Endodermal cell (in vitro differentiated cells): ENCODE measurements around the gene UXT. TPM values are rescaled to one million over a fixed set of nuclear protein-coding genes. Genes with fewer than 3 reads are reported as not detected.

Source experiments
- DNase-seq: peaks from one replicate; pipeline ENCODE4 v3.0.0-alpha.2; 2017
- H3K27ac ChIP-seq: 2 replicates; pipeline ENCODE4 v1.5.1; 2013; ENCODE audit warnings: mild to moderate bottlenecking, low read depth, low read length, moderate library complexity
- H3K27me3 ChIP-seq: 2 replicates; pipeline ENCODE4 v1.6.1; 2013; ENCODE audit warnings: mild to moderate bottlenecking, low read length, moderate library complexity; ENCODE audit not compliant: insufficient read depth, control insufficient read depth, poor library complexity, severe bottlenecking
- H3K36me3 ChIP-seq: 2 replicates; pipeline ENCODE4 v1.7.0; 2013; ENCODE audit warnings: mild to moderate bottlenecking, low read length, moderate library complexity; ENCODE audit not compliant: control insufficient read depth, insufficient read depth
- H3K4me1 ChIP-seq: one replicate; pipeline ENCODE4 v1.7.0; 2013; ENCODE audit warnings: low read length; ENCODE audit not compliant: control insufficient read depth, insufficient read depth
- H3K4me3 ChIP-seq: 2 replicates; pipeline ENCODE4 v1.5.1; 2013; ENCODE audit warnings: mild to moderate bottlenecking, low read length, moderate library complexity
- H3K9ac ChIP-seq: 2 replicates; pipeline ENCODE4 v1.6.1; 2013; ENCODE audit warnings: mild to moderate bottlenecking, low read length, moderate library complexity; ENCODE audit not compliant: poor library complexity, severe bottlenecking; ENCODE audit errors: extremely low read depth
- H3K9me3 ChIP-seq: 2 replicates; pipeline ENCODE4 v1.6.1; 2013; ENCODE audit warnings: mild to moderate bottlenecking, low read length, moderate library complexity; ENCODE audit not compliant: control insufficient read depth
- H3K27ac Mint-ChIP-seq: 2 replicates; pipeline ENCODE4 v1.8.0; 2020; ENCODE audit warnings: mixed read lengths
- H3K27me3 Mint-ChIP-seq: 2 replicates; pipeline ENCODE4 v1.8.0; 2021; ENCODE audit warnings: mild to moderate bottlenecking, mixed read lengths; ENCODE audit not compliant: insufficient read depth
- H3K36me3 Mint-ChIP-seq: 2 replicates; pipeline ENCODE4 v1.8.0; 2020; ENCODE audit warnings: low read depth, mixed read lengths
- H3K4me1 Mint-ChIP-seq: 2 replicates; pipeline ENCODE4 v1.8.0; 2020; ENCODE audit warnings: mixed read lengths
- H3K4me3 Mint-ChIP-seq: 2 replicates; pipeline ENCODE4 v1.8.0; 2020; ENCODE audit warnings: mild to moderate bottlenecking, moderate library complexity, mixed read lengths
- H3K9me3 Mint-ChIP-seq: 2 replicates; pipeline ENCODE4 v1.8.0; 2020; ENCODE audit warnings: mild to moderate bottlenecking, mixed read lengths
- CTCF ChIP-seq: fragments of 200-600 bp; sonication (generic); conservative IDR thresholded peaks from 2 replicates; pipeline ENCODE4 v1.5.0; 2021; ENCODE audit warnings: antibody characterized with exemption, mild to moderate bottlenecking
- WGBS, 2 experiments: methylation state at CpG; one replicate each; pipeline versions ENCODE4 v1.1.5 to v1.1.7; 2013; ENCODE audit warnings: missing lambda C conversion rate in 2 of 2, mixed read lengths in 1 of 2; ENCODE audit not compliant: insufficient coverage in 1 of 2, insufficient read length in 1 of 2; 5-methylcytosine and 5-hydroxymethylcytosine counted together
- total RNA-seq, 2 donors: library from RNA; stranded (reverse); fragmentation: NEBNext Ultra II Directional in 1 of 2; extraction: Animal tissue kit (Norgen Biotek cat#: 25700) in 1 of 2; gene quantifications; 2 replicates in 1 of 2; 3 replicates in 1 of 2; pipeline ENCODE4 v1.2.1, GENCODE V29; 2021

UXT gene
- total RNA-seq, 2 donors from 2014 or later = 83.7 to 99.9 TPM

DNA sequence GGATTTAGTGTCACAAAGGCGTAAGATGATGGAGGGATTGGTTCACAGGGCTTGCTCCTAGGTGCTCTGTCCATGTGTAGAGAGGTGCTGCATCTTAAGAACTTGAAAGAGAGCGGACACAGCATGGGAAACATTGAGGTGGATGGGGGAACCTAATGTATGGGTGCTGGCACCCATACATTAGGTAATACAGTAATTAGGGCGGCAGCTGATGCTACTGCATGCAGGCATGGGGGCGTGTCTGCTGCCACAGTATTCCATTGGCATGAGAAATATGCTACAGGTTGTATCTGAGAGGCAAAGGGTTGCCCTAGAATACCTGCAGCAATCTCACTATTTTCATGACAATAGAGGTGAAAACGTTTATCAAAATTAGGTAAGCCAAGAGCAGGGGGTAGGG, 45.8 kb upstream of the UXT start:
- Mint-ChIP-seq H3K4me1 (peaks cover 11% of the 10 kb centered on the region), H3K4me3 (no peak overlapping the region), H3K27ac (no peak overlapping the region), H3K27me3 (peaks cover 7% of the 10 kb centered on the region), H3K36me3 (no peaks in the 10 kb centered on the region), H3K9me3 (peaks cover 57% of the 10 kb centered on the region)
- H3K27ac ChIP-seq = no peak overlapping the region
- no peaks in the 10 kb centered on the region for H3K27me3 ChIP-seq
- H3K4me1 ChIP-seq = no peaks in the 10 kb centered on the region
- no peak overlapping the region for H3K4me3 ChIP-seq
- no peak for DNase-seq
- no peaks in the 10 kb centered on the region for H3K9me3 ChIP-seq
- H3K36me3 ChIP-seq = no peaks in the 10 kb centered on the region
- no peak for TF ChIP-seq CTCF
- 77 to 100% methylated on average over 1 to 5 of the region's 5 CpGs for WGBS, 2 experiments
- no peak overlapping the region for H3K9ac ChIP-seq

DNA sequence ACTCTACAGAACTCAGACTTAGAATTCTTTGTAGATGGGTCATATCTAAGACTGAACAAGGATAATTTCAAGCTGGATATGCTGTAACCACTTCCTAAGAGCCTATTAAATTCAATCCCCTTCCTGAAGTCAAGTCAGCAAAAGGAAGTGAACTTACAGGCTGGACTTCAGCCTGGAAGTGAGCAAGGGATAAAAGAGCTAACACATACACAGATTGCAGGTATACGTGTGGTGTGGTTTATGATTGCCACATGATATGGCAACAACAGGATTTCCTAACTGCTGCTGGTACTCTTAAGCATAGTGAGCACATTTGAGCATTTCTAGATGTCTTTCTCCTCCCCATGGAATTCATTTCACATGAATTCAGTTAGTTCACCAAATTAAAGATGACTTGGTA, 38.2 kb upstream of the UXT start:
- no peak overlapping the region for H3K4me3 ChIP-seq
- Mint-ChIP-seq H3K9me3 (peaks cover 47% of the 10 kb centered on the region), H3K27ac (no peak overlapping the region), H3K4me3 (no peak overlapping the region), H3K4me1 (no peaks in the 10 kb centered on the region), H3K36me3 (no peaks in the 10 kb centered on the region), H3K27me3 (peaks cover 7% of the 10 kb centered on the region)
- no peaks in the 10 kb centered on the region for H3K4me1 ChIP-seq
- no peak for TF ChIP-seq CTCF
- H3K27ac ChIP-seq = no peak overlapping the region
- WGBS, 2 experiments = 100% methylated on average over 1 of the region's 1 CpG; no CpG with 5 or more reads in 1 of the 2 experiments
- H3K27me3 ChIP-seq = no peaks in the 10 kb centered on the region
- H3K36me3 ChIP-seq = no peaks in the 10 kb centered on the region
- DNase-seq = no peak
- no peak overlapping the region for H3K9ac ChIP-seq
- no peaks in the 10 kb centered on the region for H3K9me3 ChIP-seq

GRCh38 chrX:47690175-47690574, 31.2 kb upstream of the UXT start:
- Histone ChIP-seq H3K4me3 (no peak overlapping the region), H3K36me3 (no peaks in the 10 kb centered on the region), H3K27ac (no peak overlapping the region), H3K4me1 (no peaks in the 10 kb centered on the region), H3K9me3 (no peaks in the 10 kb centered on the region), H3K27me3 (no peaks in the 10 kb centered on the region), H3K9ac (no peak overlapping the region)
- Mint-ChIP-seq H3K4me3 (no peak overlapping the region), H3K27ac (no peak overlapping the region), H3K4me1 (no peaks in the 10 kb centered on the region), H3K9me3 (peaks cover 43% of the 10 kb centered on the region), H3K27me3 (peaks cover 5% of the 10 kb centered on the region), H3K36me3 (no peaks in the 10 kb centered on the region)
- no peak for DNase-seq
- TF ChIP-seq CTCF = no peak
- WGBS, 2 experiments = 88% methylated on average over 2 of the region's 2 CpGs; no CpG with 5 or more reads in 1 of the 2 experiments
